Measurements from ENCODE around the gene TGIF2. TPM values are rescaled to one million over a fixed set of nuclear protein-coding genes. Genes with fewer than 3 reads are reported as not detected.

The TGIF2 gene
- total RNA-seq = 1 to 10 TPM; 5.6 to 7.3 TPM

- intact Hi-C loops (cut with DNase I) = no loop called here
- Histone ChIP-seq H3K4me3 (peak within 1 kb of the TSS; percentile 57), H3K4me1 (no peaks in the 10 kb centered on the region), H3K27ac (peak within 1 kb of the TSS; percentile 74), H3K27me3 (no peaks in the 10 kb centered on the region), H3K36me3 (no peaks in the 10 kb centered on the region), H3K9ac (ENCODE audit: low read depth in 2 of 2, low read length in 2 of 2) (peak within 1 kb of the TSS; percentile 70), H3K9me3 (no peaks in the 10 kb centered on the region)
- peak; percentile 77 for DNase-seq
- TF ChIP-seq CTCF (IDR thresholded peaks at IDR 0.05) = no peak
Measured at GRCh38 chr20:36573103-36573797, at the start of gene TGIF2. Gene TGIF2 (plus strand): TSS chr20:36573597. CDS start chr20:36578775, 5,178 bp downstream.

- no peak overlapping the region for H3K27ac ChIP-seq
Measured at GRCh38 chr20:36525620-36526365, 47.6 kb upstream of the TGIF2 start.

GRCh38 chr20:36526521-36527011 lies 46.8 kb upstream of the TGIF2 start:
- Histone ChIP-seq H3K9ac (ENCODE audit: low read depth in 2 of 2, low read length in 2 of 2) (no peak overlapping the region), H3K9me3 (no peaks in the 10 kb centered on the region), H3K27me3 (no peaks in the 10 kb centered on the region), H3K27ac (no peak overlapping the region), H3K4me3 (no peak overlapping the region), H3K36me3 (peaks cover 22% of the 10 kb centered on the region), H3K4me1 (no peaks in the 10 kb centered on the region)
- no peak for TF ChIP-seq CTCF (IDR thresholded peaks at IDR 0.05)
- DNase-seq = no peak
- intact Hi-C loops (cut with DNase I) = no loop called here

More at GRCh38 chr20:36525620-36526365, 47.6 kb upstream of the TGIF2 start:
- DNase-seq = no peak
- H3K27me3 ChIP-seq = no peaks in the 10 kb centered on the region
- peaks cover 22% of the 10 kb centered on the region for H3K36me3 ChIP-seq
- H3K4me1 ChIP-seq = no peaks in the 10 kb centered on the region
- no peak for TF ChIP-seq CTCF (IDR thresholded peaks at IDR 0.05)
- H3K4me3 ChIP-seq = no peak overlapping the region
- H3K9me3 ChIP-seq = no peaks in the 10 kb centered on the region
- intact Hi-C loops (cut with DNase I) = no loop called here
- H3K9ac ChIP-seq (ENCODE audit: low read depth in 2 of 2, low read length in 2 of 2) = no peak overlapping the region

GRCh38 chr20:36527331-36528125 lies 45.9 kb upstream of the TGIF2 start:
- no peak for TF ChIP-seq CTCF (IDR thresholded peaks at IDR 0.05)
- Histone ChIP-seq H3K9ac (ENCODE audit: low read depth in 2 of 2, low read length in 2 of 2) (no peak overlapping the region), H3K36me3 (peaks cover 22% of the 10 kb centered on the region), H3K4me1 (no peaks in the 10 kb centered on the region), H3K9me3 (no peaks in the 10 kb centered on the region), H3K27ac (no peak overlapping the region), H3K4me3 (no peak overlapping the region), H3K27me3 (no peaks in the 10 kb centered on the region)
- intact Hi-C loops (cut with DNase I) = no loop called here
- DNase-seq = no peak

- no peaks in the 10 kb centered on the region for H3K9me3 ChIP-seq
- no peak overlapping the region for H3K27ac ChIP-seq
- no peak for TF ChIP-seq CTCF (IDR thresholded peaks at IDR 0.05)
- H3K9ac ChIP-seq (ENCODE audit: low read depth in 2 of 2, low read length in 2 of 2) = no peak overlapping the region
- H3K27me3 ChIP-seq = no peaks in the 10 kb centered on the region
- H3K4me1 ChIP-seq = no peaks in the 10 kb centered on the region
- peaks cover 22% of the 10 kb centered on the region for H3K36me3 ChIP-seq
- H3K4me3 ChIP-seq = no peak overlapping the region
- DNase-seq = no peak
- intact Hi-C loops (cut with DNase I) = no loop called here
Measured at GRCh38 chr20:36528176-36528874, 45.1 kb upstream of the TGIF2 start.
